Measurements from ENCODE around the gene NDUFB2. TPM values are rescaled to one million over a fixed set of nuclear protein-coding genes. Genes with fewer than 3 reads are reported as not detected.
"Not testable (repeated sequence)": the region's sequence is repeated elsewhere in the genome, so short reads cannot be mapped to it uniquely, and the experiment has no call there.

Gene NDUFB2
- total RNA-seq, 3 donors from 2014 or later (not counting 1 experiment from before 2014, with no cell fraction given), result 152 to 177 (median 177) TPM

GRCh38 chr7:140704205-140704604 is 7.7 kb downstream of the NDUFB2 start:
- H3K9me3 Mint-ChIP-seq, result no peaks in the 10 kb centered on the region
- TF ChIP-seq, protein P1, sequence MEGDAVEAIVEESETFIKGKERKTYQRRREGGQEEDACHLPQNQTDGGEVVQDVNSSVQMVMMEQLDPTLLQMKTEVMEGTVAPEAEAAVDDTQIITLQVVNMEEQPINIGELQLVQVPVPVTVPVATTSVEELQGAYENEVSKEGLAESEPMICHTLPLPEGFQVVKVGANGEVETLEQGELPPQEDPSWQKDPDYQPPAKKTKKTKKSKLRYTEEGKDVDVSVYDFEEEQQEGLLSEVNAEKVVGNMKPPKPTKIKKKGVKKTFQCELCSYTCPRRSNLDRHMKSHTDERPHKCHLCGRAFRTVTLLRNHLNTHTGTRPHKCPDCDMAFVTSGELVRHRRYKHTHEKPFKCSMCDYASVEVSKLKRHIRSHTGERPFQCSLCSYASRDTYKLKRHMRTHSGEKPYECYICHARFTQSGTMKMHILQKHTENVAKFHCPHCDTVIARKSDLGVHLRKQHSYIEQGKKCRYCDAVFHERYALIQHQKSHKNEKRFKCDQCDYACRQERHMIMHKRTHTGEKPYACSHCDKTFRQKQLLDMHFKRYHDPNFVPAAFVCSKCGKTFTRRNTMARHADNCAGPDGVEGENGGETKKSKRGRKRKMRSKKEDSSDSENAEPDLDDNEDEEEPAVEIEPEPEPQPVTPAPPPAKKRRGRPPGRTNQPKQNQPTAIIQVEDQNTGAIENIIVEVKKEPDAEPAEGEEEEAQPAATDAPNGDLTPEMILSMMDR (IDR thresholded peaks at IDR 0.05), result no peak
- no peaks in the 10 kb centered on the region for H3K4me1 ChIP-seq (ENCODE audit: control insufficient read depth, insufficient read depth, low read length)
- ATAC-seq (no peak), DNase-seq (no peak)
- H3K27ac ChIP-seq (ENCODE audit: low read length), result no peak overlapping the region
- H3K4me3 Mint-ChIP-seq, result no peak overlapping the region
- 100% methylated on average over 2 of the region's 2 CpGs for WGBS (ENCODE audit: insufficient coverage)
- H3K36me3 Mint-ChIP-seq, result no peaks in the 10 kb centered on the region
- no peaks in the 10 kb centered on the region for H3K27me3 ChIP-seq (ENCODE audit: control insufficient read depth, insufficient read depth, low read length)
- H3K36me3 ChIP-seq (ENCODE audit: control insufficient read depth, insufficient read depth, low read length), result peaks cover 18% of the 10 kb centered on the region
- H3K27ac Mint-ChIP-seq, result peak overlapping the region in 1 of 2 donors; percentile 31
- no peak overlapping the region for H3K4me3 ChIP-seq (ENCODE audit: low read length)
- no peaks in the 10 kb centered on the region for H3K27me3 Mint-ChIP-seq (ENCODE audit: low read depth in 2 of 2)
- H3K9me3 ChIP-seq (ENCODE audit: control insufficient read depth, insufficient read depth, low read length), result no peaks in the 10 kb centered on the region
- H3K4me1 Mint-ChIP-seq, result peaks cover 14 to 15% of the 10 kb centered on the region in 2 donors
- intact Hi-C loops (cut with micrococcal nuclease), result no loop called here

GRCh38 chr7:140707132-140707531 is 10.6 kb downstream of the NDUFB2 start:
- intact Hi-C loops (cut with micrococcal nuclease), result no loop called here
- TF ChIP-seq, protein P1 (IDR thresholded peaks at IDR 0.05), result no peak
- Histone ChIP-seq H3K9me3 (ENCODE audit: control insufficient read depth, insufficient read depth, low read length) (no peaks in the 10 kb centered on the region), H3K4me1 (ENCODE audit: control insufficient read depth, insufficient read depth, low read length) (no peaks in the 10 kb centered on the region), H3K27ac (ENCODE audit: low read length) (no peak overlapping the region), H3K4me3 (ENCODE audit: low read length) (no peak overlapping the region), H3K36me3 (ENCODE audit: control insufficient read depth, insufficient read depth, low read length) (peaks cover 18% of the 10 kb centered on the region), H3K27me3 (ENCODE audit: control insufficient read depth, insufficient read depth, low read length) (no peaks in the 10 kb centered on the region)
- WGBS (ENCODE audit: insufficient coverage), result 91% methylated on average over 4 of the region's 5 CpGs
- DNase-seq (no peak), ATAC-seq (no peak)
- H3K27ac Mint-ChIP-seq, result no peak overlapping the region
- H3K4me3 Mint-ChIP-seq, result no peak overlapping the region
- H3K4me1 Mint-ChIP-seq, result peaks cover 7 to 16% of the 10 kb centered on the region in 2 donors
- H3K9me3 Mint-ChIP-seq, result no peaks in the 10 kb centered on the region
- no peaks in the 10 kb centered on the region for H3K36me3 Mint-ChIP-seq
- no peaks in the 10 kb centered on the region for H3K27me3 Mint-ChIP-seq (ENCODE audit: low read depth in 2 of 2)

- ATAC-seq; H3K4me1 ChIP-seq (ENCODE audit: control insufficient read depth, insufficient read depth, low read length); H3K27ac ChIP-seq (ENCODE audit: low read length); H3K9me3 Mint-ChIP-seq; intact Hi-C loops (cut with micrococcal nuclease); H3K9me3 ChIP-seq (ENCODE audit: control insufficient read depth, insufficient read depth, low read length); H3K4me3 ChIP-seq (ENCODE audit: low read length); DNase-seq; H3K27ac Mint-ChIP-seq; H3K27me3 ChIP-seq (ENCODE audit: control insufficient read depth, insufficient read depth, low read length); H3K36me3 Mint-ChIP-seq; H3K4me3 Mint-ChIP-seq; H3K27me3 Mint-ChIP-seq (ENCODE audit: low read depth in 2 of 2): not testable (repeated sequence)
- WGBS (ENCODE audit: insufficient coverage), result 95% methylated on average over 4 of the region's 4 CpGs
- H3K4me1 Mint-ChIP-seq, result peaks cover 9 to 20% of the 10 kb centered on the region in 2 donors
- H3K36me3 ChIP-seq (ENCODE audit: control insufficient read depth, insufficient read depth, low read length), result peaks cover 12% of the 10 kb centered on the region
These were observed 12.3 kb downstream of the NDUFB2 start for GRCh38 chr7:140708764-140709163.

GRCh38 chr7:140712392-140712791 is 15.9 kb downstream of the NDUFB2 start:
- H3K4me3 ChIP-seq (ENCODE audit: low read length); DNase-seq; H3K27me3 ChIP-seq (ENCODE audit: control insufficient read depth, insufficient read depth, low read length); H3K9me3 ChIP-seq (ENCODE audit: control insufficient read depth, insufficient read depth, low read length); H3K27me3 Mint-ChIP-seq (ENCODE audit: low read depth in 2 of 2); H3K36me3 ChIP-seq (ENCODE audit: control insufficient read depth, insufficient read depth, low read length); H3K9me3 Mint-ChIP-seq; H3K27ac ChIP-seq (ENCODE audit: low read length); H3K36me3 Mint-ChIP-seq; intact Hi-C loops (cut with micrococcal nuclease); ATAC-seq: not testable (repeated sequence)
- peaks cover 37% of the 10 kb centered on the region in 2 donors for H3K4me1 Mint-ChIP-seq
- H3K4me3 Mint-ChIP-seq, result peak overlapping the region; percentile 25
- peaks cover 22% of the 10 kb centered on the region for H3K4me1 ChIP-seq (ENCODE audit: control insufficient read depth, insufficient read depth, low read length)
- H3K27ac Mint-ChIP-seq, result peak overlapping the region in 1 of 2 donors; percentile 70
